LNCaP clone FGC (cell line): ENCODE data around the gene SLC25A53.
A peak's percentile ranks its signal among the peaks of the same experiment; 100 is the strongest.

Source experiments
- DNase-seq: peaks from one replicate; pipeline ENCODE4 v3.0.0-alpha.2; 2011; ENCODE audit warnings: low read depth
- H3K4me3 ChIP-seq: 2 replicates; pipeline ENCODE4 v1.5.1; 2011; ENCODE audit warnings: mild to moderate bottlenecking, low read depth, low read length, control low read depth
- TF ChIP-seq, protein P1 (sequence below): IDR thresholded peaks from 2 replicates; pipeline ENCODE4 v1.5.1; 2012; ENCODE audit warnings: mild to moderate bottlenecking; ENCODE audit not compliant: control insufficient read depth, insufficient read depth; ENCODE audit errors: extremely low read depth

The SLC25A53 gene

DNA sequence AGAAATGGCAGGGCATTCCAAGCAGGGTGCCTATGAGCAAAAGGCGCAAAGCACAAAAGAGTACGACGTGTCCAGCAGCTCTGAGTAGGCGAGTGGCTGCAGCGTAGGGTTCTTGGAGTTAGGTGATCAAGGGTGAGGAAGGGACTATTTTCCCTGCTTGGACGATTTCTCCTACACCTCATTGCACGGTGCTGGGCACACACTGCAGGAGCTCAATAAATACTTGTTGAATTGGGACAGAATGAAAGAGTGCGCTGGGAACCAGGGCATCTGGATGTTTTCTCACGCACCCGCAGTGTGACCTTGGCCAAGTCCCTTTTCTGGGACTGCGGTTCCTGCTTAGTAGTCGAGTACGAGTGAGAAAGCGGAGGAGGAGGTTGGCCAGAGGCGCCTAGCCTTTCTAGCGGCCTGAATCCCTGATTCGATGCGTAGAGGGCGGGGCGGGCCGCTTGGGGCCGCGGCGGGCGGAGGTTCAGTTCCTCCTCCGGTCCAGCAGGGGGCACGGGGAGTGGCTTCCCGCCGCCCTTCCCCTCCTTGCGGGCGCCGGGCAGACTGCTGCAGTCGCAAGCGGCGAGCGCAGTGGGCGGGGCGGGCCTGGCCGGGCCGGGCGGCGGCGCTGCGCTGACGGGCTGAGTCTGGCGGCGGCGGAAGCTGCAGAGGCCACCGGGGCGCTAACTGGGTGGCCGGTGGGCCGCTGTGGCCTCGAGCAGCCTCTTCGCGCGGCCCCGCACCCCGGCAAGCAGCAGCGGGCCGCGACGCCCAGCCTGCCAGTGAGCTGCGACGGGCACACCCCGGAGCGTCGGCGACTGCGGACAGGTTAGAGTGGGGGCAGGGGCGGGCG is 9.3 kb upstream of the SLC25A53 start, which contains the start of gene FAM199X:
TSS of gene FAM199X (plus strand) at position 560 of the 841 bp plus-strand sequence. CDS start 333 bp downstream, outside the sequence.
- peak within 1 kb of the TSS; percentile 77 for H3K4me3 ChIP-seq
- DNase-seq = peak; percentile 76

DNA sequence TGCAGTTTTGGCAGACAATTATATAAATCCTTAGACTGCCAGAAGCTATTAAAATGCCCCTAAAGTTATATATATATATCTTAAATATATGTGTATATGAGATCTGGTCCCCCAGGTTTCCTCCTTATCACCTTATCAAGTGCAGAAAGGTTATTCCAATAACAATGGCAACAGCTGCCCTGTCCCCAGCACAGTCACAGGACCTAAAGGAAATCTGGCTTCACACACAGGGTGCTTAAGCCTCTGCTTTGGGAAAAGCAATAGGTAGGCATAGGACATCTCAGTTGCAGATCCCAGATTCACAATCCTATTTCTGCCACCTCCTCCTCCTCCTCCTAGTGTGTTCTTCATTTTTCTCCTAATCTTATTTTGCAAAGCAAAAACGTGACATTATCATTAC is 5.8 kb downstream of the SLC25A53 start:
- TF ChIP-seq, protein P1, sequence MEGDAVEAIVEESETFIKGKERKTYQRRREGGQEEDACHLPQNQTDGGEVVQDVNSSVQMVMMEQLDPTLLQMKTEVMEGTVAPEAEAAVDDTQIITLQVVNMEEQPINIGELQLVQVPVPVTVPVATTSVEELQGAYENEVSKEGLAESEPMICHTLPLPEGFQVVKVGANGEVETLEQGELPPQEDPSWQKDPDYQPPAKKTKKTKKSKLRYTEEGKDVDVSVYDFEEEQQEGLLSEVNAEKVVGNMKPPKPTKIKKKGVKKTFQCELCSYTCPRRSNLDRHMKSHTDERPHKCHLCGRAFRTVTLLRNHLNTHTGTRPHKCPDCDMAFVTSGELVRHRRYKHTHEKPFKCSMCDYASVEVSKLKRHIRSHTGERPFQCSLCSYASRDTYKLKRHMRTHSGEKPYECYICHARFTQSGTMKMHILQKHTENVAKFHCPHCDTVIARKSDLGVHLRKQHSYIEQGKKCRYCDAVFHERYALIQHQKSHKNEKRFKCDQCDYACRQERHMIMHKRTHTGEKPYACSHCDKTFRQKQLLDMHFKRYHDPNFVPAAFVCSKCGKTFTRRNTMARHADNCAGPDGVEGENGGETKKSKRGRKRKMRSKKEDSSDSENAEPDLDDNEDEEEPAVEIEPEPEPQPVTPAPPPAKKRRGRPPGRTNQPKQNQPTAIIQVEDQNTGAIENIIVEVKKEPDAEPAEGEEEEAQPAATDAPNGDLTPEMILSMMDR = no peak
- no peak for DNase-seq
- no peak overlapping the region for H3K4me3 ChIP-seq

More for the DNA sequence above, 9.3 kb upstream of the SLC25A53 start, which contains the start of gene FAM199X:
- TF ChIP-seq, protein P1 = peak; percentile 48

DNA sequence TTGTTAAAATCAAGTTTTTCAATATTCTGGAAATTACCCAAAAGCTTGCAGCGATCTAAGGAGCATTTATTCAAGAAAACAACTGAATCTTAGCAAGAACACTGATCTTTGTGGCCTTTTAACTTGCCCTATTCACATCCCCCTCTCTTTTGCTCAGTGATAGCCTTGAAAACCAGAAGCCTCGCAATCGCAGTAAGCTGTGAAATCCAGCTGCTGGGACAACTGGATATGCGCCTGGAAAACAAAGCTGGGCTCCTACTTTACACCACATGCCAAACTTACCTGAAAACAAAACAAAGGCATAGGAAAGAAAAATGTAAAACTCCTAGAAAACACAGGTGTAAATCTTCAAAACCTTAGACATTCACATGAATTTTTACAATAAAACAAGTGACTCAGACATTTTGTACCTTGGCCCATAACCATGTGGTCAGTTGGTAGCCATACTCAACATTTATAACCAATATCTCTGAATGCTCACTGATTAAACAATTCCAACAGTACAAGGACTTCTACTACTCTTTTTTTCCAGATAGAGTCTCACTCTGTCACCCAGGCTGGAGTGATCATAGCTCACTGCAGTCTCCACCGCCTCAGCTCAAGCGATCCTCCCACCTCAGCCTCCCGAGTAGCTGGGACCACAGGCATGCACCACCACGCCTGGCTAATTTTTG is 15.6 kb downstream of the SLC25A53 start:
- TF ChIP-seq, protein P1 = no peak
- H3K4me3 ChIP-seq = no peak overlapping the region
- no peak for DNase-seq

DNA sequence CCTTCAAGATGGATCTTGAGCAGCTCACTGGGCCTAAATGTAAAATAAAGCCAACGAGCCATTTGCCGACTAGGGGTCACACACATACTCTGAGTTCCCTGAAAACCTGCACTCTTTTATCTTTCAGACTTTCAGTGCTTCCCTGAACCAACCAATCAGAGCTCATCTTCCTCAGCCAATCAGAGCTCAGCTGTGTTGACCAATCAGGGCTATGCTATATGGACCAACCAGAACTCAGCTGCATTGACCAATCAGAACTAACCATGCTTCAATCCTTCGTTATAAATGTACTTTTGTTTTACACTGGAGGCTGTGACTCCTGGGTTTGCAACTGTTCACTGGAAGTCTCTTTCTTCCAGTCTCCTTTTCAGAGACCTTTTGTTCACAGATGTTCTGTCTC is 19.3 kb downstream of the SLC25A53 start:
- no peak overlapping the region for H3K4me3 ChIP-seq
- DNase-seq = no peak

DNA sequence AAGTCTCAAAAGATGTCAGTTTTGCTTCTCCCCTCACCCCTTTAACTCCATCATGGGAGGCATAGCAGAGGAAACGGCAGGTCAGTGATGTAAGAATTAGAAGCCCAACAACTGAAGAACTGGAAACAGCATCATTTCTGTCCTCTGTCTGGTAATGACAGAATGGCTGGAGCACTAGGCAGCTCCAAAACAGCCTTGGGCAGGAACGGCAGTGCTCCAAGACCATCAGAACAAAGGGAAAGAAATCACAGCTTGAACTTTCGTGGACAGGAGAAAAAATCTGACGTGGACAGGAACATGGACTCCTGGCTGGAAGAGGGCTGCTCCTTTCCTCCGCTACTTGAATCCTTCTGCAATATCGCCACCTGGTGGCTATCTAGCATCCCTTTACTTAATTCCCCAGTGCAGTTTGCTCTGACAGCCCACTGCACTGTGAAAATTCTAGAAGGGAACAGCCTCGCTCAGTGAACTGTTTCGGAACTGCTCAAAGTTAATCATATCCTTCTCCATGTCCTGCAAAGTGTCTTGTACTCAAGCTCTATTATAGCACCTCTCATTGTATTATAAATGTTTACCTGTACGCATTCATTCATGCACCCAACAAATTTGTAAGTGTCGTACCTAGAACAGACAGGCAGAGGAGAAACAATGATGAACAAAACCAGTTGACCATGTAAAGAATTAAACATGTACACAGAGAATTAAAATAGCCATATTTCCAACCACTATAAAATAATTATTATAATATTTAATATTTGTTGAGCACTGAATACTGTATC is 20.4 kb downstream of the SLC25A53 start:
- TF ChIP-seq, protein P1 = peak; percentile 64
- peak; percentile 48 for DNase-seq
- peak overlapping the region; percentile 33 for H3K4me3 ChIP-seq

More for the DNA sequence above, 19.3 kb downstream of the SLC25A53 start:
- TF ChIP-seq, protein P1 = no peak

DNA sequence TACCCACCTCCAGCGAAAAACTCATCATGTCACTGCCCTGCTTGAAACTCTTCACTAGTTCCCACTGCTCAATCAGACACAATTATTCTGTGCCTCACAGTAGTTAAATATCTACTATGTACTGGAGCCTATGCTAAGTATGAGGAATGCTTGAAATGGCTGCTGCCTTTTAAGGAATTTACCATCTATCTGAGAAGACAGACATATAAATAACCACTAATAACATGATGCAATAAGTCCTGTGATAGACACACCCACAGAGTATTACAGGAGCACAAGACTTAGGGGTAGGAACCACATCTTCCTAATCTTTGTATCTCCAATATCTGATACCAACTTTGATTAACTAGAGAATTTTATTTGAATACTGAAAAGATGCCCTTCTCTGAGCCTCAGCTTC is 21.1 kb downstream of the SLC25A53 start:
- no peak for DNase-seq
- TF ChIP-seq, protein P1 = no peak
- no peak overlapping the region for H3K4me3 ChIP-seq
